Measurements from ENCODE around the gene ANKRD50. TPM values are rescaled to one million over a fixed set of nuclear protein-coding genes. Genes with fewer than 3 reads are reported as not detected.

ANKRD50 gene
- total RNA-seq, 1 donor from 2014 or later, result 39.1 TPM

- Mint-ChIP-seq H3K36me3 (ENCODE audit: low read depth, unreplicated experiment) (peaks cover 8% of the 10 kb centered on the region), H3K27me3 (ENCODE audit: unreplicated experiment) (peaks cover 2% of the 10 kb centered on the region), H3K27ac (ENCODE audit: unreplicated experiment) (peak overlapping the region; percentile 72), H3K4me1 (ENCODE audit: unreplicated experiment) (peaks cover 14% of the 10 kb centered on the region), H3K9me3 (ENCODE audit: unreplicated experiment) (no peaks in the 10 kb centered on the region), H3K4me3 (ENCODE audit: unreplicated experiment) (no peak overlapping the region)
- DNase-seq (ENCODE audit: low spot score), result no peak
- no peak for TF ChIP-seq CTCF (IDR thresholded peaks at IDR 0.05; ENCODE audit: unreplicated experiment)
Observed at GRCh38 chr4:124685851-124686250, 26.7 kb downstream of the ANKRD50 start.

DNA sequence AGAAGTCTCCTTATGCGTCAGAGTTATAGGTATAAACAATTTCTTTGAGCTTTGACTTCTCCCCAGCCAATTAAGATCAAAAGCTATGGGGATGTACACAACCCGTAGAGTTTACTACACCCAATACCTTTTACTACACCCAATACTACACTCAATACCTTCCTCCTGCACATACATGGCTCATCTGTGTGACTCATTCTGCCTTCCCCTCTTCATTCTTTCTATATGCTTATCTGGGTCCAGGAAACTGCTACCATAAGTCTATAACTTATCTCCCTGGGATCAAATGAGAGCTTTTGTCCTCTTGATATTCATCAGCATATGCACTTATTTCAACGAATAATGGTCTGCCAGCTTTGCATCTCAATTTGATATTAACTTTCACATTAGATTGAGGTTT lies 28.2 kb downstream of the ANKRD50 start:
- Mint-ChIP-seq H3K36me3 (ENCODE audit: low read depth, unreplicated experiment) (peaks cover 8% of the 10 kb centered on the region), H3K27ac (ENCODE audit: unreplicated experiment) (no peak overlapping the region), H3K4me1 (ENCODE audit: unreplicated experiment) (peaks cover 29% of the 10 kb centered on the region), H3K9me3 (ENCODE audit: unreplicated experiment) (no peaks in the 10 kb centered on the region), H3K27me3 (ENCODE audit: unreplicated experiment) (peaks cover 2% of the 10 kb centered on the region), H3K4me3 (ENCODE audit: unreplicated experiment) (no peak overlapping the region)
- TF ChIP-seq CTCF (IDR thresholded peaks at IDR 0.05; ENCODE audit: unreplicated experiment), result no peak
- no peak for DNase-seq (ENCODE audit: low spot score)

- Mint-ChIP-seq H3K4me1 (ENCODE audit: unreplicated experiment) (peaks cover 27% of the 10 kb centered on the region), H3K4me3 (ENCODE audit: unreplicated experiment) (no peak overlapping the region), H3K36me3 (ENCODE audit: low read depth, unreplicated experiment) (peaks cover 8% of the 10 kb centered on the region), H3K27me3 (ENCODE audit: unreplicated experiment) (peaks cover under 1% of the 10 kb centered on the region), H3K27ac (ENCODE audit: unreplicated experiment) (no peak overlapping the region), H3K9me3 (ENCODE audit: unreplicated experiment) (no peaks in the 10 kb centered on the region)
- TF ChIP-seq CTCF (IDR thresholded peaks at IDR 0.05; ENCODE audit: unreplicated experiment), result no peak
- DNase-seq (ENCODE audit: low spot score), result no peak
Observed at GRCh38 chr4:124682384-124682783, 30.1 kb downstream of the ANKRD50 start.

DNA sequence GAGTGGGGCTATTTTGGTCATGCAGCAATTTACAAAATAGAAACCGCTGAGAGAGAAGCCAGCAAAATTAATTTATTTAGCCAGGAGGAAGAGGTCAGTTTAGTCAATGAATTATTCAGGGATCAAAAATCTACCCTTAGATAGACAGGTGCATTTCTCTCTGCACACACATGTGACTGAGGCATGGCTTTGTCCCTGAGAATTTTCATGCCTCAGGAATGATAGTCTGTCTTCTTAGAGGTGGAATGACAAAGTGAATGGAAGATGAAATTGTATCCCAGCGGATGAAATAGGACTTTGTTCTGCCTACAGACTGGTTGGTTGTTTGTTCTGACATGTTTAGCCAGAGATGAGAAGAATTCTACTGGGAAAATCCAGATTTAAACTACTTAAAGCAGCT lies 46.0 kb downstream of the ANKRD50 start:
- Mint-ChIP-seq H3K9me3 (ENCODE audit: unreplicated experiment) (no peaks in the 10 kb centered on the region), H3K4me3 (ENCODE audit: unreplicated experiment) (no peak overlapping the region), H3K27me3 (ENCODE audit: unreplicated experiment) (no peaks in the 10 kb centered on the region), H3K4me1 (ENCODE audit: unreplicated experiment) (no peaks in the 10 kb centered on the region), H3K36me3 (ENCODE audit: low read depth, unreplicated experiment) (peaks cover 30% of the 10 kb centered on the region), H3K27ac (ENCODE audit: unreplicated experiment) (no peak overlapping the region)
- DNase-seq (ENCODE audit: low spot score), result no peak
- no peak for TF ChIP-seq CTCF (IDR thresholded peaks at IDR 0.05; ENCODE audit: unreplicated experiment)

- TF ChIP-seq CTCF (IDR thresholded peaks at IDR 0.05; ENCODE audit: unreplicated experiment), result no peak
- Mint-ChIP-seq H3K27me3 (ENCODE audit: unreplicated experiment) (no peaks in the 10 kb centered on the region), H3K9me3 (ENCODE audit: unreplicated experiment) (no peaks in the 10 kb centered on the region), H3K4me3 (ENCODE audit: unreplicated experiment) (no peak overlapping the region), H3K36me3 (ENCODE audit: low read depth, unreplicated experiment) (no peaks in the 10 kb centered on the region), H3K27ac (ENCODE audit: unreplicated experiment) (no peak overlapping the region), H3K4me1 (ENCODE audit: unreplicated experiment) (no peaks in the 10 kb centered on the region)
- no peak for DNase-seq (ENCODE audit: low spot score)
Observed at GRCh38 chr4:124658795-124659194, 53.7 kb downstream of the ANKRD50 start.

All from endothelial cell (in vitro differentiated cells).